GM10266 (cell line): Measurements from ENCODE around the gene ITK.

Experiments
- DNase-seq: peaks from one replicate; pipeline ENCODE4 v3.0.0; 2012; ENCODE audit errors: extremely low spot score
- TF ChIP-seq, protein P1 (sequence below): IDR thresholded peaks from 2 replicates; pipeline ENCODE4 v1.5.1; 2012; ENCODE audit warnings: mild to moderate bottlenecking, low read depth; ENCODE audit not compliant: control insufficient read depth, insufficient read depth; ENCODE audit errors: missing control alignments

Gene ITK

DNA sequence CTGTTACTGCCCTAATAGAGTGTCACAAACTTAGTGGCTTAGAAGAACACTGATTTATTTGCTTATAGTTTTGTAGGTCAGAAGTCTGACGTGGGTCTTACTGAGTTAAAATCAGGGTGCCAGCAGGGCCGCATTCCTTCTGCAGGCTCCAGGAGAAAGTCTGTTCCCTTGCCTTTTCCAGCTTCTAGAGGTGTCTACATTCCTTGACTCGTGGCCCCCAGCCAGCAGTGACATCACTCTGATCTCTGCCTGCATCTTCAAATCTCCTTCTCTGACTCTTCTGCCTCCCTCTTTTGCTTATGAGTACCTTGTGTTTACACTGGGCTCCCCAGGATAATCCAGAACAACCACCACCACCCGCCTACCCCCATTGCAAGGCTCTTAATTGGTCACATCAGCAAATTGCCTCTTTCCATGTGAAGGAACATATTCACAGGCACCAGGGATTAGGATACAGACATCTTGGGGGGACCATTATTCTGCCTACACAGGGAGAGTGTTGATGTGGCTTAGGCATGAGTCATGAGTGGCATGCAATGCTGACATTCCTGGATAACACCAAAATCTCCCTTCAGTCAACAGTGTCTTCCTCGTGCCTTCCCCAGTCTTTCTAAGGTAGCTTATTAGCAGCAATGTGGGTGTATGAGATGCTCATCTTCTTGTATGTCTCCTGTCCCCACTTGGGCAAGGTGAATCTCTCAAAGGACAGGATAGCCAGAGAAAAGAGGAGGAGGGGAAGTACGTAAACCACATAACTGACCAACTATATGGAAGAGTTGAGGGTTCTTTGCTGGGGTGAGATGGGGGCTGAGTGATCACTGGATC is 109.7 kb downstream of the ITK start:
- no peak for DNase-seq
- TF ChIP-seq, protein P1, sequence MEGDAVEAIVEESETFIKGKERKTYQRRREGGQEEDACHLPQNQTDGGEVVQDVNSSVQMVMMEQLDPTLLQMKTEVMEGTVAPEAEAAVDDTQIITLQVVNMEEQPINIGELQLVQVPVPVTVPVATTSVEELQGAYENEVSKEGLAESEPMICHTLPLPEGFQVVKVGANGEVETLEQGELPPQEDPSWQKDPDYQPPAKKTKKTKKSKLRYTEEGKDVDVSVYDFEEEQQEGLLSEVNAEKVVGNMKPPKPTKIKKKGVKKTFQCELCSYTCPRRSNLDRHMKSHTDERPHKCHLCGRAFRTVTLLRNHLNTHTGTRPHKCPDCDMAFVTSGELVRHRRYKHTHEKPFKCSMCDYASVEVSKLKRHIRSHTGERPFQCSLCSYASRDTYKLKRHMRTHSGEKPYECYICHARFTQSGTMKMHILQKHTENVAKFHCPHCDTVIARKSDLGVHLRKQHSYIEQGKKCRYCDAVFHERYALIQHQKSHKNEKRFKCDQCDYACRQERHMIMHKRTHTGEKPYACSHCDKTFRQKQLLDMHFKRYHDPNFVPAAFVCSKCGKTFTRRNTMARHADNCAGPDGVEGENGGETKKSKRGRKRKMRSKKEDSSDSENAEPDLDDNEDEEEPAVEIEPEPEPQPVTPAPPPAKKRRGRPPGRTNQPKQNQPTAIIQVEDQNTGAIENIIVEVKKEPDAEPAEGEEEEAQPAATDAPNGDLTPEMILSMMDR = no peak

DNA sequence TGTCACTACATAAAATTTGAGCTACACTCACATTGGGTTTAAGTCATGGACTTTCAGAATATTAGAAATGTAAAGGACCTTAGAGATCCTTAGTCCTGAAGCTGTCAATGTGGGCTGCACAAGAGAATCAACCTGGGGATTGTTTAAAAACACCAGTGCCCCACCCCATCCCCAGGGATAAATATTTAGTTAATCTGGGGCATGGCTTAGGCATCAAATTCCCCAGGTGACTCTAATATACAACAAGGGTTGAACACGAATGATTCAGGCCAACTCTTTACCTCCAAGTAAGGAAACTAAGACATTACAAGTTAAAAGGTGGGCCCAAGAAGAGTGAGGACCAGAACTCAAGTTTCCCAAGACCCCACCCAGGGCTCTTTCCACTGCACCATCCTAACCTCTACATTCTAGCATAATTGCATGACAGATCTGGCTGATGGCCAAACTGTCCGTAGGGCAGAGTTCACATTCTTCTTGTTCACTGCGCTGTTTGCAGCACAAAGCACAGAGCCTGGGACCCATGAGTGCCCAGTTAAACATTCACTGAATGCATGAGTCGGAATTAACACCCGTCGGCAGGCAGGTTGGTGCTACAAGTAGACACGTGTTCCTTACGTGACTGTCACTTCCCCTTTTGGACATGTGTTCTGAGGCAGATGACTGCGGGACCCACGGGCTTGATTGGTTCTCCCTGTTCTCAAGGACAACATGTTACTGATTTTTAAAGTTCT is 110.5 kb downstream of the ITK start:
- TF ChIP-seq, protein P1 = no peak
- DNase-seq = no peak

DNA sequence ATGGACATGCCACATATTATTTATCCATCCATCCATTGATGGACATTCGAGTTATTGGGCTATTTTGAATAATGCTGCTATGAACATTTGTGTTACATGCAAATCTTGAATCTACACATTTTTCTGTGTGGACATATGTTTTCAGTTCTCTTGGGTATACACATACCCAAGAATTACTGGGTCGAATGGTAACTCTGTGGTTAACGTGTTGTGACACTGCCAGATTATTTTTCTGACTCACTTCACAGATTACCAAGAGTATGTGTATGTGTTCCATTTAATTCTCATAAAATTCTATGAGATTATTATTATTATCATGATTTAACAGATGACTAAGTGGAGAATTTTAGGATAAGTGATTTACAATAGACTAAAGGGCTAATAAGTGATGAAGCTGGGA is 112.0 kb downstream of the ITK start:
- TF ChIP-seq, protein P1 = no peak
- no peak for DNase-seq

DNA sequence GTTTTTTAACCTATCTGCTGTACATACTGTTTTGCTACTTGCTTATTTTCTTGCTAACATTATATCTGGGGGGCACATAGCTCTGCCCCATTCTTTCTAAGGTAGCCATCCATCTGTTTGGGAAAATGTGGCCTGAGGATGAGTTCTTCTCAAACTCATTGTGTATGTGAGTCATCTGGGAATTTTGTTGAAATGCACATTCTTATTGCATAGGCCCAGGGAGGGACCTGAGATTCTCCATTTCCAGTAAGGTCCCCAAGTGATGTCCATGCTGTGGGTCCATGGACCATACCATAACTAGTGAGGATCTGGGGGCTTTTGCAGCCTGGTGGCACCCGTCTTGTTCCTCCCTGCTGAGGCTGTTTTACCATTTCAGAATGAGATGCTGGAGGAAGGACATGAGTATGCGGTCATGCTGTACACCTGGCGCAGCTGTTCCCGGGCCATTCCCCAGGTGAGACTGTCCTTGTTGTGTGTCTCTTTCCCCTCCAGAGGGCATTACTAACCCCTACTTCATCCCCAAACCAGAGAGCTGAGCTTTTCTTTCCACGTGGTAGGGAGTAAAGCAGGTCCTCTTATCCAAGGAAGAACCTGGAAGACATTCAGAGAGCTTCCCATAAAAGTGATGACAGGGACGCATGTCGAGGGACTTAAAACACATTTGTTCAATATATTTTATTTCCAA is 113.9 kb downstream of the ITK start:
- no peak for DNase-seq
- TF ChIP-seq, protein P1 = no peak

DNA sequence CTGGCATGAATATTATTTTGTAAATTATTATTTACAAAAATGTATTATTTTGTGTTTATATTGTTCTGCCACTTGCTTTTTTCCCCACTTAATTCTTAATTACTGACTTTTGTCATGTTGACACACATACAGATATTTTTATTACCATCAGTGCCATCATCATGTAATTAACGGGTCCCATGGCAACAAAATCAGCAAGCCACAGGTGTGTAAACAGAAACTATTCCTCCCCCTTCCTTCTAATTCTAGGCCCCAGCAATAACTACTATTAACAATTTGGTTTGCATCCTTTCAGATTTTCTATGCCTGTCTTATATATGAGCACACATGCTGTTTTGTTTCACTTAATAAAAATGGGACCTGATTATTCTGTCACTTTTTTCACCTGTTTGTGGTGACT is 114.6 kb downstream of the ITK start:
- TF ChIP-seq, protein P1 = no peak
- DNase-seq = no peak

DNA sequence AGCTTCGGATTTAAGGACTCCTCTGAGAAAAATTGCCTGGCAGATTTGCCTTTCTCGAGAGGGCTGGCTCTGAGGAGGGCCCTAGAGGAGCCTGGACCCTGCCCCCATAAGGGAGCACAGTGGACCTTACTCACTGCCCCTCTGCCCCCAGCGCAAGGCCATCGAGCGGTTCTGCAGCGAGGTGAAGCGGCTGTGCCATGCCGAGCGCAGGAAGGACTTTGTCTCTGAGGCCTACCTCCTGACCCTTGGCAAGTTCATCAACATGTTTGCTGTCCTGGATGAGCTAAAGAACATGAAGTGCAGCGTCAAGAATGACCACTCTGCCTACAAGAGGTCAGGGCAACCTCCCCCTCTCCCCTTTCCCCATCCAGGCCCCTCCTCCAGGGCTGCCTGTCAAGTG is 119.9 kb downstream of the ITK start:
- DNase-seq = no peak
- TF ChIP-seq, protein P1 = no peak
